Aorta (tissue), 5 donors: ENCODE measurements around the gene ARMC10. TPM values are rescaled to one million over a fixed set of nuclear protein-coding genes. Genes with fewer than 3 reads are reported as not detected.
"Not testable (repeated sequence)": the region's sequence is repeated elsewhere in the genome, so short reads cannot be mapped to it uniquely, and the experiment has no call there.

ENCODE experiments used
- ATAC-seq: fragments of 200-7000 bp; cut with Tn5 transposase; one replicate; pipeline ENCODE4 v1.9.1; 2022; ENCODE audit warnings: moderate library complexity; ENCODE audit not compliant: low FRiP score
- DNase-seq, 2 donors: peaks; one replicate each; pipeline ENCODE4 v3.0.0-alpha.2; 2020
- H3K27ac ChIP-seq, 2 donors: one replicate each; pipeline ENCODE4 v1.5.1; 2013; ENCODE audit warnings: low read length in 2 of 2, mild to moderate bottlenecking in 2 of 2, moderate library complexity in 2 of 2, control low read depth in 1 of 2, inconsistent platforms in 1 of 2, low read depth in 1 of 2
- H3K27me3 ChIP-seq, 2 donors: one replicate each; pipeline ENCODE4 v1.6.1; 2013; ENCODE audit warnings: control low read depth in 1 of 2, low read length in 1 of 2, mild to moderate bottlenecking in 1 of 2, moderate library complexity in 1 of 2; ENCODE audit not compliant: insufficient read depth in 2 of 2, control insufficient read depth in 1 of 2
- H3K36me3 ChIP-seq, 2 donors: one replicate each; pipeline ENCODE4 v1.6.1; 2013; ENCODE audit warnings: control low read depth in 1 of 2, low read length in 1 of 2, mild to moderate bottlenecking in 1 of 2; ENCODE audit not compliant: insufficient read depth in 2 of 2, control insufficient read depth in 1 of 2
- H3K4me1 ChIP-seq, 2 donors: one replicate each; pipeline ENCODE4 v1.6.1; 2013; ENCODE audit warnings: low read length in 2 of 2, control low read depth in 1 of 2, mild to moderate bottlenecking in 1 of 2, moderate library complexity in 1 of 2; ENCODE audit not compliant: insufficient read depth in 2 of 2, control insufficient read depth in 1 of 2
- H3K4me3 ChIP-seq, 2 donors: one replicate each; pipeline ENCODE4 v1.5.1; 2013; ENCODE audit warnings: low read length in 2 of 2, control low read depth in 1 of 2, mild to moderate bottlenecking in 1 of 2
- H3K9me3 ChIP-seq: one replicate; pipeline ENCODE4 v1.6.1; 2013; ENCODE audit warnings: mild to moderate bottlenecking, low read length; ENCODE audit not compliant: control insufficient read depth
- WGBS, 2 donors: extraction: QIAGEN DNeasy Blood & Tissue Kit; methylation state at CpG; one replicate each; pipeline ENCODE4 v1.1.7; 2013; 5-methylcytosine and 5-hydroxymethylcytosine counted together
- intact Hi-C, 2 donors: fragments of 100-400 bp; cut with DNase I; formaldehyde crosslinking; loops; one replicate each; pipeline versions ENCODE4 v1.14.2 to v1.15.0; 2022
- polyA plus RNA-seq, 2 donors: library from polyadenylated mRNA; stranded (reverse); fragments of 200-250 nt; gene quantifications; one replicate each; pipeline ENCODE4 v1.2.3, GENCODE V29; 2013
- total RNA-seq, 2 donors: library from RNA; stranded (reverse); fragmentation: NEBNext Ultra II Directional; extraction: Animal tissue kit (Norgen Biotek cat#: 25700); gene quantifications; one replicate each; pipeline ENCODE4 v1.2.1, GENCODE V29; 2021
- donor health status: healthy with polysubstance abuse.
- donor health status: Bipolar disorder and iron deficiency.
- donor health status: DM: no; HTN: no; CAD: no.
- donor health status: DM: no; HTN: no; CAD: no.
- donor health status: DM: yes; HTN: yes; CAD: no.

ARMC10 gene
- total and polyA plus RNA-seq, 4 donors, result 29.6 to 40.0 (median 33.7) TPM

GRCh38 chr7:103140061-103140460 is 65.1 kb downstream of the ARMC10 start:
- intact Hi-C loops, result no loop called here
- no peak for DNase-seq
- Histone ChIP-seq H3K36me3 (no peaks in the 10 kb centered on the region), H3K27me3 (no peaks in the 10 kb centered on the region), H3K4me1 (peaks cover 0 to 1% of the 10 kb centered on the region in 2 donors), H3K4me3 (no peak overlapping the region), H3K27ac (peak overlapping the region in 1 of 2 donors; percentile 43), H3K9me3 (no peaks in the 10 kb centered on the region)
- ATAC-seq, result no peak
- WGBS, 2 donors, result 8 to 24% methylated on average over 2 of the region's 2 CpGs

DNA sequence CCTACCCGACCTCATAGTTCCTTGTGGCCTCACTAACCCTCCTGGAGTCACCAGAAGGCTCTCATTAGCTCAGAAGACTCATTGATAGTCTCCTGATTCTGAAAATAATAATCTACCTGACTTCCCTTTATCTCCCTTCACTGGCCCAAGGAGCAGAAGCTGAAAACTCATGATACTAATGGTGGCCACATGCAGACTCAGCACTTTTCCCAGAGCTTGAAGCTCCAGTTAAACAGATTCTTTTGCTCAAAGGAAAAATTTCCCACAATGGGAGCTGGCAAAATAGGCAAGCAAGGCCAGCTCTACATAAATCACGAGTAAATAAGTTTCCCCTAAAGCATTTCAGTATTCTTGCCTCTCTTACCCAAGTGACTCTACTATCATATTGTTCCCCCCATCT is 65.7 kb downstream of the ARMC10 start:
- ATAC-seq (no peak), DNase-seq (no peak)
- no peaks in the 10 kb centered on the region for H3K36me3 ChIP-seq
- H3K27ac ChIP-seq, result peak overlapping the region in 1 of 2 donors; percentile 28
- peaks cover 0 to 1% of the 10 kb centered on the region in 2 donors for H3K4me1 ChIP-seq
- no peaks in the 10 kb centered on the region for H3K27me3 ChIP-seq
- H3K9me3 ChIP-seq, result no peaks in the 10 kb centered on the region
- H3K4me3 ChIP-seq, result no peak overlapping the region
- 88 to 90% methylated on average over 2 of the region's 2 CpGs for WGBS, 2 donors
- intact Hi-C loops, result no loop called here

GRCh38 chr7:103141753-103142404 is 66.9 kb downstream of the ARMC10 start:
- Histone ChIP-seq H3K27me3 (no peaks in the 10 kb centered on the region), H3K4me3 (no peak overlapping the region), H3K4me1 (peaks cover 0 to 1% of the 10 kb centered on the region in 2 donors), H3K36me3 (no peaks in the 10 kb centered on the region), H3K9me3 (no peaks in the 10 kb centered on the region), H3K27ac (no peak overlapping the region)
- ATAC-seq (no peak), DNase-seq (no peak)
- WGBS, 2 donors, result 87 to 88% methylated on average over 8 of the region's 8 CpGs
- intact Hi-C loops, result no loop called here

DNA sequence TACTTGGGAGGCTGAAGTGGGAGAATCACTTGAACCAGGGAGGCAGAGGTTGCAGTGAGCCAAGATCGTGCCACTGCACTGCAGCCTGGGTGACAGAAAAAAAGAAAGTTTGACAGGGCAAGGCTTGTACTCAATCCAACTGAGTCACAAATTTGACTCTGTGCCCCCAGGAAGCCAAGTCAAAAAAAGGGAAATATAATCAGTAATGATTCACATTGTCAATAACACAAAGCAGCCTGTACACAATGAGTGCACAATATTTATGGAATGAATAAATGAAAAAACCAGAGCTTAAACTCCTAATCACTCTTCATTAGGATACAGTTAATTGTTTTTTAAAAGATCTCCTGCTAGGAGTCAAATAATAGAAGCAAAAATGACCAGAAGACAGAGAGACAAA is 67.6 kb downstream of the ARMC10 start:
- intact Hi-C loops, result no loop called here
- 9 to 27% methylated on average over 1 of the region's 1 CpG for WGBS, 2 donors
- ATAC-seq, result no peak

GRCh38 chr7:103143868-103144267 is 68.9 kb downstream of the ARMC10 start:
- H3K36me3 ChIP-seq, result no peaks in the 10 kb centered on the region
- no peaks in the 10 kb centered on the region for H3K9me3 ChIP-seq
- H3K4me1 ChIP-seq, result peaks cover 0 to 1% of the 10 kb centered on the region in 2 donors
- H3K27ac ChIP-seq, result no peak overlapping the region
- DNase-seq, result no peak
- no peaks in the 10 kb centered on the region for H3K27me3 ChIP-seq
- WGBS, 2 donors, result 98% methylated on average over 1 of the region's 1 CpG
- ATAC-seq, result no peak
- intact Hi-C loops, result no loop called here
- no peak overlapping the region for H3K4me3 ChIP-seq

More for the DNA sequence above, 67.6 kb downstream of the ARMC10 start:
- Histone ChIP-seq H3K9me3 (no peaks in the 10 kb centered on the region), H3K27me3 (no peaks in the 10 kb centered on the region), H3K36me3 (no peaks in the 10 kb centered on the region), H3K4me1 (peaks cover 0 to 1% of the 10 kb centered on the region in 2 donors), H3K27ac (no peak overlapping the region), H3K4me3 (no peak overlapping the region)
- DNase-seq, result no peak

DNA sequence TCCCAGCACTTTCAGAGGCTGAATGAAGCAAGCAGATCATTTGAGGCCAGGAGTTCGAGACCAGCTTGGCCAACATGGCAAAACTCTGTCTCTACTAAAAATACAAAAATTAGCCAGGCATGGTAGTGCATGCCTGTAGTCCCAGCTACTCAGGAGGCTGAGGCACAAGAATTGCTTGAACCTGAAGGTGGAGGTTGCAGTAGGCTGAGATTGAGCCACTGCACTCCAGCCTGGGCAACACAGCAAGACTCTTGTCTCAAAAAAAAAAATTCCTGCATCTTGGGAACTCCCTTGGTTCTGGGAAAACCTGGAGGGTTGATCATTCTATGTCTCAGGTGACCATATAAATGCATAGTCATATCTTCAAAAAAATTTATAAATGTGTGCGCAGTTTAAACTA is 69.8 kb downstream of the ARMC10 start:
- DNase-seq, H3K27ac ChIP-seq, H3K4me1 ChIP-seq, H3K4me3 ChIP-seq, ATAC-seq, H3K36me3 ChIP-seq, H3K9me3 ChIP-seq, H3K27me3 ChIP-seq: not testable (repeated sequence)
- WGBS, 2 donors, result 98 to 99% methylated on average over 2 of the region's 2 CpGs
- intact Hi-C loops, result loop anchor here in 1 of 2 donors (5.0 kb wide), 1 partner anchor 67 kb away; the partner anchor contains the start of gene ARMC10

DNA sequence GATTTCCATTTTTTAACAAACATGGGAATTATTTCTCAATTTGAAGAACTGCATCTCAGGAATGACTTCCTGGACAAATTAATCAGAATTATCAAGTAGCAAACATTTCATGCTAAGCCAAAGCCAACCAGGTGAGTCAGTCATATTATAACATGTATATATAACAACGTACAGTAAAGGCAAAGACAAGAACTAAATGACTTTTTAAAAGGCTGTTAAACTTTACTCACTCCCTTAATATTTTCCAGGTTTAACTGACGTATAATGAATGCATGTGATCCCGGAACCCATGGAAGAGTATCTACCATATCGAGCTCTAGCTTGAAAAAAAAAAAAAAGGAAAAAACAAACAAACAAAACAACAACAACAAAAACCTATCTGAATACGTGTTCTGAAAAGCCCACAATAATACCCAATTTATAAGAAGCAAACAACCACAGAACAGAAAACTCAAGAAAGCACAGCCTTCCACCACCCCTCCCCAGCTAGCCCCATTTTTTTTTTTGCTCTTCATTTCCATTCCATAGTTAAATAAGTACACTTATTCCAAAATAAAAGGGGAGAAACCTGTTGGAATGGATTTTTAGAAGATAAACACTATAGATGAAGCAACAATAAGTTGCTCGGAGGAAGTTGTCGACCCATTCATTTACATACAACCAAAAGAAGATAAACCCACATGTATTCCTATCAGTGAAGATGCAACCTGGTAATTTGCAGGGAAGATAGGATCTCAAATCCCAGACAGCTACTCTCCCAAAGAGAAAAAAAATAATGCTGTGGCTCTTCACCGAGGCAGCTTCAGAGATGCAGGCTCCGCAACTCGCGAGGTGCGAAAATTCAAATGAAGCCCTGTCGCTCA is 73.4 kb downstream of the ARMC10 start:
- no peaks in the 10 kb centered on the region for H3K36me3 ChIP-seq
- H3K27ac ChIP-seq, result peak overlapping the region in 1 of 2 donors; percentile 91
- ATAC-seq (no peak), DNase-seq (no peak)
- 0 to 1% methylated on average over 13 of the region's 13 CpGs for WGBS, 2 donors
- H3K27me3 ChIP-seq, result no peaks in the 10 kb centered on the region
- intact Hi-C loops, result loop anchor here (2.0 to 5.0 kb wide), 2 partner anchors 71 to 74 kb away; partner anchors contain the start of genes ARMC10 (in 2 of the 2) and FBXL13 (in 1 of the 2)
- H3K4me1 ChIP-seq, result no peaks in the 10 kb centered on the region
- peak overlapping the region; percentile 78 to 97 for H3K4me3 ChIP-seq
- no peaks in the 10 kb centered on the region for H3K9me3 ChIP-seq
